Metanephros (tissue), 1 donor: Measurements from ENCODE around the gene SCRN2. TPM values are rescaled to one million over a fixed set of nuclear protein-coding genes. Genes with fewer than 3 reads are reported as not detected.

Experiments
- total RNA-seq: library from RNA; depleted of rRNA; stranded (reverse); fragments of >200 nt; gene quantifications from one replicate; pipeline ENCODE4 v1.2.3, GENCODE V29; 2014

The SCRN2 gene
- total RNA-seq = 48.4 TPM

DNA sequence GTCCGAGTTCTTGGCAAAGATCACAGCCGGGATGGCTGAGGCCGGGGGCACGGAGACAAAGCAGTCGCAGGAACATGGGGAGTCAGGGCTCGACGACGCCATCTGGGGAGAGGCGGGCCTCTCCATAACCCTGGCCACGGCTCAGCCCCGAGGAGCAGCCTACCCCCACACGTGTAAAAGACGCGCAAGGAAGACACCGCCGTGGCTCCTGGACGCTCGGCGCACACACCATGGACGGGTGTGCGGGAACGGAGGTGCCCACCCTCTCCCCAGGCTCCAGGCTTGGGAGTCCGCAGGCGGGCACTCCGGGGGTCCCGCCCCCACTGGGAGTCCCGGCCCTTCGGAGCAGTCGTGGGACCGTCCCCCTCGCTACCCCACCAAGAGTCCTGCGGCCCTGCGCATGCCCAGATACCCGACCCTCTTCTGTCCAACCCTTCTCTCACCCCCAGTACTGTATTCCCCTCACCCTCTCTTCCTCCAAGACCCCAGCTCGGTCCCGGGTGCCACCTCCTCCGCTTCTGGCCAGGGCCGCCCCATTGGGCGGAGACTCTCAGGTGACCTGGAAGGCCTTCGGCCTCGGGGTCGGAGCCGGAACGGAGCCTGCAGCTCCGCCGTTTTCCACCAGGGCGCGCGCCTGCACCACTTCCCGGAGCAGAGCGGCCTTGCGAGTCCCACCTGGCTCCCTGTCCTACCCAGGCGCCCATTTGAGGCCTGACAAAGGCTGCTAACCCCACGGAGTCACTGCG lies at the start of gene SCRN2:
SCRN2 (minus strand) TSS at position 532 of the 746 bp plus-strand sequence; CDS start at position 102, 430 bp downstream.

GRCh38 chr17:47850692-47851573 lies 9.9 kb upstream of the SCRN2 start, which contains the start of gene SP6:
TSS of gene SP6 (minus strand) at chr17:47851163. CDS start at chr17:47848429, 2,734 bp downstream.

DNA sequence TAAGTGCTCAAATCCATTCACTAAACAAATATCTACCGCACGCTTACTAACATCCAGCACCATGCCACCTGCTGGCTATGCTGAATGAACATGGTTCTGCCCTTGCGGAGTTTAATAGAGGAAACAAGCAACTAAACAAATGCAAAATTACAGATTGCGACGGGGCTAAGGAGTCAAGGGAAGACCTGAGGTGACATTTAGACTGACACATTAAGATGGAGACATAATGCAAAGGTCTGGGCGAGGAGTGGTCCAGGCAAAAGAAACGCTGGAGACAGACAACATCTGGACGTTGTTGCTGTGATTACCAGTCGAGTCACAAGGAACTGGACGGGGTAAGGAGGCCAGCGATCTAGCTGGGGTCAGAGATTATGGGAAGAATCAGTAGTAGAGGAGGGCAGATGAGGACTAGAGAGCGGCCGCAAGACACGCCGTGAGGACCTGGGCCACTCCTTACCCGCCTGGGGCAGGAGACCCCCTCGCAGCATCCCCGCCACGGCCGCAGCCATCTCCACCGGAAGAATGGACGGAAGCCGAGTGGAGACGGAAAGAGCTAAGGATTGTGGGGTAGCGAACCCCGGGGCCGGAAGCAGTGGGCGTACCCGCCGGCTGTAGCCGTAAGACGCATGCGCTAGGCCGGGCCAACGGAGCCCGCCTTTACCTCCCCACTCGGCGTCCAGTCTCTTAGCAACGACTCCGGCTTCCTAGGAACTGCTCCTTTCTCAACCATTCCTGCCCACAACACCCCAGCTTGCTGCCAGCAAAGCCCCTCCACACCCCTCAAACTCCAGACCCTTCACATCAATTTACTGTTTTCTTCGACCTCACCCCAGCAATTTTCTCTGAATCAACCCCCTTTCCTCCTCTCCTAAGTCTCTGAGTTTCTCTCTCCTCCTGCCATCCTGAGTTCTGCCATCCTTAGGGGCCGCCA lies 9.8 kb downstream of the SCRN2 start, which contains the start of the genes LRRC46 and MRPL10:
LRRC46 (plus strand) TSS at position 668 of the 931 bp plus-strand sequence. CDS start 320 bp downstream, outside the sequence.
MRPL10 (minus strand) TSS at position 539 of the 931 bp plus-strand sequence; CDS start at position 509, 30 bp downstream.

DNA sequence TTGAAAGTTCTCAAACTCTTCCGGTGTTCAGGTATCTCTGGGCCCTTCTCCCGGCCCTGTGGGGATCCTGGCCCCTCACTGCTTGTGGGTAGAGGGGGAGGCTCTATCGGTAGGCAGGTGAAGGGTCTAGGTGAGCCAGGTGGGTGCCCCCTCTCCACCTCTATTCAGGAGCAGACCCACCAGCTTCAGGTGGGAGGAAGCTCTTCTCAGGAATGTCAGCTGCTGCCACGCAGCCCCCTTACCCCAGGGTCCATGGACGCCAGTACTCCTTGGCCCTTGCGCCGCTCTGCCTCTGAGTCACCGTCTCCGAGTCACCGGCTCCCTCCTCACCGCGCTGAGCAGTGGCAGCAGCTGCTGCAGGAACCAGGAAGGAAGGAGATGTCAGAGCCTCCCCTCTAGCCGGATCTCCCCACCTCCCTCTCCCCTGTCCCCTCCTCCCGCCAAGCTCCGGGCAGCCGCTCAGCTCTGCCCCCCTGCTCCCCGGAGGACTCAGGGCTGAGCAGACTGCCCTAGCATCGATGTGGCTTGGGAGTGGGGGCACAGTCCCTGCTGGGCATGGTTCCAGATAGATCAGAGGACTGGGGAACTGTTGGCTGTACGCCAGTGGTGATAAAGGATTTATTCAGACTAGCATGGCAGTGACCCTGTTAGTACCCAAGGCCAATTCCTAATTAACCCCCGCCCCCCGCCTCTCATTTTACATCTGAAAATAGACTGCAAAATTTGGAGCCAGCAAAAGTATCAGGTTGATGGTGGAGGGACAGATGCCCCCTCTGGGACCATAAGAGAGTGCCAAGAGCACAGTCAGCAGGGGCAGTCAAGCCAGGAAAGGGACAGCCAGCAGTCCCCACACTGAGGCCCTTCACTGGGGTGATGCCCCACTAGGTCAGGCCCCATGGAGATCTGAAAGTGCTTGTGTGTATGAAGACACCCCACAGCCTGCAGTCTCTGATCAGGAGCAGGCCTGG lies 19.4 kb downstream of the SCRN2 start, which contains the start of gene OSBPL7:
OSBPL7 (minus strand) TSS at position 371 of the 968 bp plus-strand sequence. CDS start 1,516 bp downstream, outside the sequence.

Other genes with a start within 250 kb of the SCRN2 start
- 174 TPM for gene KPNB1, start 191.4 kb downstream of the SCRN2 start, total RNA-seq
- 13.6 TPM for gene TBKBP1, start 147.1 kb downstream of the SCRN2 start, total RNA-seq
- gene TBX21, start 108.0 kb downstream of the SCRN2 start, total RNA-seq = 0.18 TPM
- gene OSBPL7, start 19.5 kb downstream of the SCRN2 start, total RNA-seq = 17.2 TPM
- 31.5 TPM for gene MRPL10, start 9.7 kb downstream of the SCRN2 start, total RNA-seq
- gene LRRC46, start 9.6 kb downstream of the SCRN2 start, total RNA-seq = 0.35 TPM
- gene SP6, start 9.9 kb upstream of the SCRN2 start, total RNA-seq = 2.3 TPM
- 5.0 TPM for gene SP2, start 55.0 kb upstream of the SCRN2 start, total RNA-seq
- gene PNPO, start 100.3 kb upstream of the SCRN2 start, total RNA-seq = 16.1 TPM
- gene PRR15L, start 116.6 kb upstream of the SCRN2 start, total RNA-seq = 14.5 TPM
- 156 TPM for gene CDK5RAP3, start 129.8 kb upstream of the SCRN2 start, total RNA-seq
- gene COPZ2, start 196.5 kb upstream of the SCRN2 start, total RNA-seq = 12.4 TPM
- 164 TPM for gene NFE2L1, start 207.1 kb upstream of the SCRN2 start, total RNA-seq